Mesodermal cell (in vitro differentiated cells): Measurements from ENCODE around the gene CCDC175.

Experiments used
- H3K27ac ChIP-seq: 2 replicates; pipeline ENCODE4 v1.7.0; 2013; ENCODE audit warnings: mild to moderate bottlenecking, low read depth, low read length, moderate library complexity; ENCODE audit not compliant: severe bottlenecking
- H3K36me3 ChIP-seq: 2 replicates; pipeline ENCODE4 v1.7.1; 2013; ENCODE audit warnings: mild to moderate bottlenecking, low read length, moderate library complexity; ENCODE audit not compliant: control insufficient read depth, insufficient read depth
- H3K4me1 ChIP-seq: one replicate; pipeline ENCODE4 v1.7.1; 2013; ENCODE audit warnings: mild to moderate bottlenecking, low read length; ENCODE audit not compliant: insufficient read depth, control insufficient read depth, poor library complexity, severe bottlenecking
- H3K4me3 ChIP-seq: 2 replicates; pipeline ENCODE4 v1.7.0; 2013; ENCODE audit warnings: low read length, control low read depth, mild to moderate bottlenecking; ENCODE audit not compliant: insufficient read depth, poor library complexity, severe bottlenecking; ENCODE audit errors: extremely low read depth
- H3K9me3 ChIP-seq: 2 replicates; pipeline ENCODE4 v1.7.1; 2013; ENCODE audit warnings: mild to moderate bottlenecking, low read length, moderate library complexity; ENCODE audit not compliant: control insufficient read depth
- WGBS, 2 experiments: methylation state at CpG; one replicate each; pipeline ENCODE4 v1.1.5; 2013; ENCODE audit warnings: missing lambda C conversion rate in 2 of 2; ENCODE audit not compliant: insufficient coverage in 2 of 2; 5-methylcytosine and 5-hydroxymethylcytosine counted together

Gene CCDC175

GRCh38 chr14:59509101-59509500 lies 67.5 kb downstream of the CCDC175 start:
- H3K9me3 ChIP-seq = no peaks in the 10 kb centered on the region
- 82 to 83% methylated on average over 2 to 3 of the region's 3 CpGs for WGBS, 2 experiments
- H3K36me3 ChIP-seq = peaks cover under 1% of the 10 kb centered on the region
- no peaks in the 10 kb centered on the region for H3K4me1 ChIP-seq
- no peak overlapping the region for H3K4me3 ChIP-seq
- H3K27ac ChIP-seq = no peak overlapping the region

- no peaks in the 10 kb centered on the region for H3K4me1 ChIP-seq
- WGBS, 2 experiments = 79 to 93% methylated on average over 2 of the region's 3 CpGs
- H3K9me3 ChIP-seq = no peaks in the 10 kb centered on the region
- peaks cover 13% of the 10 kb centered on the region for H3K36me3 ChIP-seq
- H3K27ac ChIP-seq = no peak overlapping the region
- no peak overlapping the region for H3K4me3 ChIP-seq
These were observed 68.9 kb downstream of the CCDC175 start for GRCh38 chr14:59507752-59508103.

GRCh38 chr14:59507063-59507751 lies 69.4 kb downstream of the CCDC175 start:
- H3K27ac ChIP-seq = no peak overlapping the region

GRCh38 chr14:59503256-59503655 lies 73.4 kb downstream of the CCDC175 start:
- Histone ChIP-seq H3K4me1 (no peaks in the 10 kb centered on the region), H3K4me3 (no peak overlapping the region), H3K9me3 (no peaks in the 10 kb centered on the region), H3K36me3 (peaks cover 25% of the 10 kb centered on the region), H3K27ac (no peak overlapping the region)
- WGBS, 2 experiments = 17 to 90% methylated on average over 1 to 2 of the region's 4 CpGs

More at GRCh38 chr14:59507063-59507751, 69.4 kb downstream of the CCDC175 start:
- Histone ChIP-seq H3K36me3 (peaks cover 13% of the 10 kb centered on the region), H3K4me3 (no peak overlapping the region), H3K9me3 (no peaks in the 10 kb centered on the region), H3K4me1 (no peaks in the 10 kb centered on the region)

- Histone ChIP-seq H3K4me1 (no peaks in the 10 kb centered on the region), H3K36me3 (peaks cover 34% of the 10 kb centered on the region), H3K27ac (no peak overlapping the region), H3K9me3 (no peaks in the 10 kb centered on the region), H3K4me3 (no peak overlapping the region)
- WGBS, 2 experiments = 100% methylated on average over 1 to 2 of the region's 3 CpGs
These were observed 75.9 kb downstream of the CCDC175 start for GRCh38 chr14:59500732-59501131.

GRCh38 chr14:59492384-59492783 lies 84.2 kb downstream of the CCDC175 start:
- Histone ChIP-seq H3K4me3 (no peak overlapping the region), H3K4me1 (peaks cover 3% of the 10 kb centered on the region), H3K27ac (no peak overlapping the region), H3K9me3 (no peaks in the 10 kb centered on the region), H3K36me3 (peaks cover 73% of the 10 kb centered on the region)
- WGBS, 2 experiments = 100% methylated on average over 1 of the region's 1 CpG; no CpG with 5 or more reads in 1 of the 2 experiments

- no peak overlapping the region for H3K4me3 ChIP-seq
- H3K9me3 ChIP-seq = no peaks in the 10 kb centered on the region
- no peak overlapping the region for H3K27ac ChIP-seq
- peaks cover 68% of the 10 kb centered on the region for H3K36me3 ChIP-seq
- WGBS, 2 experiments = 90 to 100% methylated on average over 3 of the region's 3 CpGs
- peaks cover 3% of the 10 kb centered on the region for H3K4me1 ChIP-seq
These were observed 85.9 kb downstream of the CCDC175 start for GRCh38 chr14:59490756-59491155.

GRCh38 chr14:59484639-59485175 lies 91.9 kb downstream of the CCDC175 start:
- WGBS, 2 experiments = 1 to 2% methylated on average over 25 to 31 of the region's 32 CpGs
- H3K9me3 ChIP-seq = no peaks in the 10 kb centered on the region
- peaks cover 21% of the 10 kb centered on the region for H3K36me3 ChIP-seq

GRCh38 chr14:59483819-59484638 lies 92.6 kb downstream of the CCDC175 start, which contains the start of the genes JKAMP and L3HYPDH:
Gene JKAMP, plus strand, starts transcription at chr14:59484517. Its CDS starts 73 bp downstream, at chr14:59484590.
Gene L3HYPDH, minus strand, starts transcription at chr14:59484408. Its CDS starts 92 bp downstream, at chr14:59484316.
- Histone ChIP-seq H3K36me3 (peaks cover 17% of the 10 kb centered on the region), H3K9me3 (no peaks in the 10 kb centered on the region), H3K27ac (peak within 1 kb of the TSS; percentile 88), H3K4me3 (peak within 1 kb of the TSS; percentile 63), H3K4me1 (peaks cover 6% of the 10 kb centered on the region)
- WGBS, 2 experiments = 0% methylated on average over 84 to 92 of the region's 92 CpGs

More at GRCh38 chr14:59484639-59485175, 91.9 kb downstream of the CCDC175 start:
- peak overlapping the region; percentile 63 for H3K4me3 ChIP-seq
- peak overlapping the region; percentile 88 for H3K27ac ChIP-seq
- H3K4me1 ChIP-seq = peaks cover 6% of the 10 kb centered on the region

GRCh38 chr14:59483363-59483762 lies 93.2 kb downstream of the CCDC175 start:
- peak overlapping the region; percentile 63 for H3K4me3 ChIP-seq
- peaks cover 17% of the 10 kb centered on the region for H3K36me3 ChIP-seq
- H3K4me1 ChIP-seq = peaks cover 6% of the 10 kb centered on the region
- WGBS, 2 experiments = 1 to 2% methylated on average over 14 of the region's 16 CpGs
- no peaks in the 10 kb centered on the region for H3K9me3 ChIP-seq
- H3K27ac ChIP-seq = peak overlapping the region; percentile 88
